DOHH2 (cell line): ENCODE results near the gene NLGN1.

Experiments
- H3F3A ChIP-seq: fragments of 200-600 bp; sonication (generic), shearing (Covaris generic); 2 replicates; pipeline ENCODE4 v1.6.0; 2016; ENCODE audit warnings: antibody characterized with exemption, mild to moderate bottlenecking; ENCODE audit not compliant: control insufficient read depth, insufficient read depth
- H3K27ac ChIP-seq: fragments of 200-600 bp; sonication (generic); 2 replicates; pipeline ENCODE4 v1.5.1; 2014; ENCODE audit warnings: low read depth, mild to moderate bottlenecking, low read length, moderate library complexity
- H3K27me3 ChIP-seq: fragments of 200-600 bp; sonication (generic); 2 replicates; pipeline ENCODE4 v1.6.1; 2014; ENCODE audit warnings: mild to moderate bottlenecking, low read length, mixed read lengths; ENCODE audit not compliant: control insufficient read depth
- H3K36me3 ChIP-seq: fragments of 200-600 bp; sonication (generic); 2 replicates; pipeline ENCODE4 v1.6.1; 2014; ENCODE audit warnings: mild to moderate bottlenecking, low read length, moderate library complexity, mixed read lengths; ENCODE audit not compliant: control insufficient read depth
- H3K4me1 ChIP-seq: fragments of 200-600 bp; sonication (generic); 2 replicates; pipeline ENCODE4 v1.6.1; 2014; ENCODE audit warnings: mild to moderate bottlenecking, low read length, mixed read lengths; ENCODE audit not compliant: control insufficient read depth
- H3K4me2 ChIP-seq: fragments of 200-600 bp; sonication (generic); 2 replicates; pipeline ENCODE4 v1.6.0; 2014; ENCODE audit warnings: mild to moderate bottlenecking, low read length, moderate library complexity
- H3K4me3 ChIP-seq: fragments of 200-600 bp; sonication (generic); 2 replicates; pipeline ENCODE4 v1.5.1; 2014; ENCODE audit warnings: mild to moderate bottlenecking, low read length, mixed read lengths
- H3K79me2 ChIP-seq: fragments of 200-600 bp; sonication (generic); 2 replicates; pipeline ENCODE4 v1.6.1; 2014; ENCODE audit warnings: mild to moderate bottlenecking, low read length, mixed read lengths; ENCODE audit not compliant: control insufficient read depth
- H3K9me2 ChIP-seq: fragments of 200-600 bp; sonication (generic); replicated peaks from 2 replicates; pipeline ENCODE4 v1.6.1; 2014; ENCODE audit warnings: mild to moderate bottlenecking, low read length, mixed read lengths; ENCODE audit not compliant: control insufficient read depth
- H3K9me3 ChIP-seq: fragments of 200-600 bp; sonication (generic); 2 replicates; pipeline ENCODE4 v1.6.1; 2014; ENCODE audit warnings: antibody characterized with exemption, low read length, mixed read lengths; ENCODE audit not compliant: control insufficient read depth, insufficient read depth
- H4K20me1 ChIP-seq: fragments of 200-600 bp; sonication (generic); 2 replicates; pipeline ENCODE4 v1.6.0; 2014; ENCODE audit warnings: low read depth, mild to moderate bottlenecking, antibody characterized with exemption, low read length, moderate library complexity; ENCODE audit not compliant: control insufficient read depth, insufficient read depth
- EZH2phosphoT487 ChIP-seq: fragments of 200-600 bp; sonication (generic); IDR thresholded peaks from 2 replicates; pipeline ENCODE4 v1.6.1; 2017; ENCODE audit warnings: borderline replicate concordance, mild to moderate bottlenecking, antibody characterized with exemption, low read length, moderate library complexity, mixed read lengths
- TF ChIP-seq, protein P1 (sequence below): fragments of 200-600 bp; sonication (generic); IDR thresholded peaks from one replicate; pipeline ENCODE4 v1.5.1; 2014; ENCODE audit warnings: antibody characterized with exemption, mild to moderate bottlenecking, low read depth, low read length; ENCODE audit not compliant: poor library complexity, severe bottlenecking

Gene NLGN1

DNA sequence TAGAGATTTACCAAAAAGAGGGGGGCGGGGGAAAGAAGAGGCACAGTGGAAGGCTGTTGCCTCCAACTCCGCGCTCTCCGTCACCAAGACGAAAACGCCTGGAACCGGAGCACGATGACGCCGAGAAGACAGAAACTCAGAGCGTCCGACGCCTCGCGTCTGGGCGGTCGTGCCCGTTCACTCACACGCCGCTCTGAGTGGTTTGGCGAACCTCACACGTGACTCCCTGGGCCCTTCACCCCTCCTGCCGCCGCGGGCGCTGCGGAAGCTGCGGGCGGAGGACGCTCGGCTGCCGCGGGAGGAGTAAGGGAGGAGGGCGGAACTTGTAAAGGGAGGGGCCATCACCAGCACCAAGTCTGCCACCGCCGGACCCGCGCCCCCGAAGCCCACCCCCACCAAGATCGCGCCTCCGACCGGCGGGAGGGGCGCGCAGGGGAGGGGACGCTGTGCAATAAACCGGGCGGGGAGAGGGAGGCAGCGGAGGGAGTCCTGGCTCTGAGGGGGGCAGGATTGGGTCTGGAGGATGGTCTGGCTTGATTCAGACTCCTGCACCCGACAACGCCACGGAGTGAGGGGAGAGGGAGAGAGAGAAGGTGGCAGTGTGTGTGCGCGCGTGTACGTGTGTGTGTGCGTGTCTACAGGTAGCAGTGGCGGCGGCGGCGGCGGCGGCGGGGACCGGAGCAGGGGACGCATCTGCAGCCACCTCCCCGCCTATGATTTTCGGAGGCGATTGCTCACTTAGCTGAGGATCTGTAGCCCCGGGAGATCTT, 1.9 kb upstream of the NLGN1 start:
- no peaks in the 10 kb centered on the region for H3K79me2 ChIP-seq
- no peaks in the 10 kb centered on the region for H3F3A ChIP-seq
- TF ChIP-seq, protein P1, sequence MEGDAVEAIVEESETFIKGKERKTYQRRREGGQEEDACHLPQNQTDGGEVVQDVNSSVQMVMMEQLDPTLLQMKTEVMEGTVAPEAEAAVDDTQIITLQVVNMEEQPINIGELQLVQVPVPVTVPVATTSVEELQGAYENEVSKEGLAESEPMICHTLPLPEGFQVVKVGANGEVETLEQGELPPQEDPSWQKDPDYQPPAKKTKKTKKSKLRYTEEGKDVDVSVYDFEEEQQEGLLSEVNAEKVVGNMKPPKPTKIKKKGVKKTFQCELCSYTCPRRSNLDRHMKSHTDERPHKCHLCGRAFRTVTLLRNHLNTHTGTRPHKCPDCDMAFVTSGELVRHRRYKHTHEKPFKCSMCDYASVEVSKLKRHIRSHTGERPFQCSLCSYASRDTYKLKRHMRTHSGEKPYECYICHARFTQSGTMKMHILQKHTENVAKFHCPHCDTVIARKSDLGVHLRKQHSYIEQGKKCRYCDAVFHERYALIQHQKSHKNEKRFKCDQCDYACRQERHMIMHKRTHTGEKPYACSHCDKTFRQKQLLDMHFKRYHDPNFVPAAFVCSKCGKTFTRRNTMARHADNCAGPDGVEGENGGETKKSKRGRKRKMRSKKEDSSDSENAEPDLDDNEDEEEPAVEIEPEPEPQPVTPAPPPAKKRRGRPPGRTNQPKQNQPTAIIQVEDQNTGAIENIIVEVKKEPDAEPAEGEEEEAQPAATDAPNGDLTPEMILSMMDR, result no peak
- no peak for TF ChIP-seq EZH2phosphoT487
- H3K9me3 ChIP-seq, result no peaks in the 10 kb centered on the region; the same call in 1 of the 2 replicates
- H3K36me3 ChIP-seq, result no peaks in the 10 kb centered on the region
- H3K4me1 ChIP-seq, result no peaks in the 10 kb centered on the region
- H4K20me1 ChIP-seq, result no peaks in the 10 kb centered on the region
- no peak overlapping the region for H3K4me3 ChIP-seq
- no peaks in the 10 kb centered on the region for H3K27me3 ChIP-seq
- H3K4me2 ChIP-seq, result no peak overlapping the region
- H3K9me2 ChIP-seq, result no peaks in the 10 kb centered on the region; the same call in 1 of the 2 replicates
- no peak overlapping the region for H3K27ac ChIP-seq

DNA sequence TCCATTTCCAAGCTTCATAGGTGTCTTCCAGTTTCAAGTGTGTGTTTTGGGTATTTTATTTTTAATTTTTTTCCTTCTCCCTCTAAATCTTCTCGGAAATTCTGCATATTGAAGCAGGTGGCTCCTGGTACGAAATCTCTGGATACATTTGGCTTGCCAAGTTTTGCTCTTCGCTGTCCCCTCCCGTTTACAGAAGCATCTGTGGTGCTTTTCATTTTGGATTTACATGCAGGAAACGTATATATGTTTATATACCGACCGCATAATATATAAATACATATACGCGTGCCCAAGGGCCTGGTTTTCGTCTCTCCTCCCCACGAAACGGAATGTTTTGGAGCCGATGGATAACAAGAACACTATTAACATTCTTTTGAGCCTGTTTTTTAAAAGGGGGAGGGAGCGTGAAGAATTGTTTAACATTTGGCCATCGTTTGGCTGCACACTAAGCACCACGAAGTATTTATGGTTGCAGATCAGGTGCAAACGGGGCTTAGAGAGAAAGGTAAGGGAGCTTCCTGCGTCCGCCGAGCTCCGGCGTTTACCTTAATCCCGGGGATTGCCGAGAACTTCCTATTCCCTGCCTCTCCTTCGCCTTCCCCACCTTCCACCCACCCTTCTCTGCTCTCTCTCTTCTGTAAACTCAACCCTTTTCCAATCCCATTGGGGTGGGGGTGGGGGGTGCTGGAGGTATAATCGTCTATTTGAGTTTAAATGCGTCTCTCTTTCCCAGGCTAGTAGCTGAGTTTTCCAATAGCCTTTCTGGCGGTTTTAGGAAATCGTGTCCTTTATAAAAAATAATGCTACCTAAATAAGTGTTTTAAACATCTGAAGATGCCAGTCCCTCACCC, 1.1 kb upstream of the NLGN1 start:
- Histone ChIP-seq H3K4me2 (no peak overlapping the region), H3K4me3 (no peak overlapping the region), H3K27ac (no peak overlapping the region), H3K27me3 (no peaks in the 10 kb centered on the region), H4K20me1 (no peaks in the 10 kb centered on the region), H3K9me3 (no peaks in the 10 kb centered on the region; the same call in 1 of the 2 replicates), H3K9me2 (no peaks in the 10 kb centered on the region; the same call in 1 of the 2 replicates), H3F3A (no peaks in the 10 kb centered on the region), H3K79me2 (no peaks in the 10 kb centered on the region), H3K36me3 (no peaks in the 10 kb centered on the region), H3K4me1 (no peaks in the 10 kb centered on the region)
- TF ChIP-seq, protein P1, result no peak
- no peak for TF ChIP-seq EZH2phosphoT487

GRCh38 chr3:173398111-173398479, 551 bp downstream of the NLGN1 start:
- Histone ChIP-seq H4K20me1 (no peaks in the 10 kb centered on the region), H3K4me3 (no peak overlapping the region), H3F3A (no peaks in the 10 kb centered on the region), H3K36me3 (no peaks in the 10 kb centered on the region), H3K4me1 (no peaks in the 10 kb centered on the region), H3K9me3 (no peaks in the 10 kb centered on the region; the same call in 1 of the 2 replicates), H3K79me2 (no peaks in the 10 kb centered on the region), H3K9me2 (no peaks in the 10 kb centered on the region; the same call in 1 of the 2 replicates), H3K4me2 (no peak overlapping the region), H3K27ac (no peak overlapping the region), H3K27me3 (no peaks in the 10 kb centered on the region)
- TF ChIP-seq EZH2phosphoT487, result no peak
- TF ChIP-seq, protein P1, result no peak
